ENCODE results near the gene AKT2. TPM values are rescaled to one million over a fixed set of nuclear protein-coding genes. Genes with fewer than 3 reads are reported as not detected.

The AKT2 gene
- total and polyA plus RNA-seq, 10 of the 15 experiments (the other 5 are each of a cell fraction or from before 2014, with no cell fraction given) = 1.0 to 185 (median 71.5) TPM

DNA sequence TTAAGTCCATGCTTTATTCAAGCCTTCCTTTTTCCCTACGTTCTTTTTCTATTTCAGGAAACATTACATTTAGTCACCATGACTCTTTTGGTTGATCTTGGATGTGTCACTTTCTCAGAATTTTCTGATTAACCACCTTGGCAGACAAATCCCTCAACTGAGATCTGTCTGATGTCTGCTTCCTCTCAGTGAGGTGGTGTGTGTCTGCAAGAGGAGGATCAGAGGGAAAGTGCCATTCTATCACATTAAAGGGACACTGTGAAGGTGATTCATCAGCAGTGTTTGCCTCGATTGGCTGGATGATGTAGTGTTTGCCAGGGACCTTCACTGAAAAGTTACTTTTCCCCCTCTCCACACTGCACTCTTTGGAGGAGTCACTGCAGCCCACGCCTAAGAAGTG, 55.7 kb downstream of the AKT2 start:
- H2AFZ ChIP-seq (ENCODE audit: control insufficient read depth, low read depth, low read length) = no peak overlapping the region
- WGBS (ENCODE audit: insufficient coverage, insufficient replicate concordance, low lambda C conversion rate, missing lambda C conversion rate) = 3% methylated on average over 3 of the region's 3 CpGs
- H3K27me3 ChIP-seq (replicated peaks in 1 of 2; ENCODE audit: control insufficient read depth in 2 of 2, insufficient read depth in 2 of 2, low read length in 1 of 2) = peaks cover 1 to 12% of the 10 kb centered on the region in 2 experiments; a peak in 3 of 4 replicates
- no peaks in the 10 kb centered on the region for H3K4me1 ChIP-seq (ENCODE audit: control insufficient read depth, insufficient read depth, low read length)
- in situ Hi-C loops (cut with MboI) (no loop called here), intact Hi-C loops (cut with micrococcal nuclease; ENCODE audit: unreplicated experiment) (no loop called here)
- DNase-seq (ENCODE audit: low read depth, low spot score) (no peak), FAIRE-seq (no peak), ATAC-seq (no peak)
- ChIA-PET CTCF (no interaction called here), RAD21 (ENCODE audit: unreplicated experiment) (no interaction called here), SMC1A (ENCODE audit: uncharacterized antibody, unreplicated experiment) (interaction anchor here (1.5 kb wide), 1 partner anchor 64 kb away, joined by 4 read pairs; no protein-coding TSS in a partner anchor), POLR2A (no interaction called here)
- TF ChIP-seq, protein P1, sequence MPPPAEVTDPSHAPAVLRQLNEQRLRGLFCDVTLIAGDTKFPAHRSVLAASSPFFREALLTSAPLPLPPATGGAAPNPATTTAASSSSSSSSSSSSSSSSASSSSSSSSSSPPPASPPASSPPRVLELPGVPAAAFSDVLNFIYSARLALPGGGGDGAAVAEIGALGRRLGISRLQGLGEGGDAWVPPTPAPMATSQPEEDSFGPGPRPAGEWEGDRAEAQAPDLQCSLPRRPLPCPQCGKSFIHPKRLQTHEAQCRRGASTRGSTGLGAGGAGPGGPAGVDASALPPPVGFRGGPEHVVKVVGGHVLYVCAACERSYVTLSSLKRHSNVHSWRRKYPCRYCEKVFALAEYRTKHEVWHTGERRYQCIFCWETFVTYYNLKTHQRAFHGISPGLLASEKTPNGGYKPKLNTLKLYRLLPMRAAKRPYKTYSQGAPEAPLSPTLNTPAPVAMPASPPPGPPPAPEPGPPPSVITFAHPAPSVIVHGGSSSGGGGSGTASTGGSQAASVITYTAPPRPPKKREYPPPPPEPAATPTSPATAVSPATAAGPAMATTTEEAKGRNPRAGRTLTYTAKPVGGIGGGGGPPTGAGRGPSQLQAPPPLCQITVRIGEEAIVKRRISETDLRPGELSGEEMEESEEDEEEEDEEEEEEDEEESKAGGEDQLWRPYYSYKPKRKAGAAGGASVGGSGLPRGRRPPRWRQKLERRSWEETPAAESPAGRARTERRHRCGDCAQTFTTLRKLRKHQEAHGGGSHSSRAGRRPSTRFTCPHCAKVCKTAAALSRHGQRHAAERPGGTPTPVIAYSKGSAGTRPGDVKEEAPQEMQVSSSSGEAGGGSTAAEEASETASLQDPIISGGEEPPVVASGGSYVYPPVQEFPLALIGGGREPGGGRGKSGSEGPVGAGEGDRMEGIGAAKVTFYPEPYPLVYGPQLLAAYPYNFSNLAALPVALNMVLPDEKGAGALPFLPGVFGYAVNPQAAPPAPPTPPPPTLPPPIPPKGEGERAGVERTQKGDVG (CRISPR knock-in tag; IDR thresholded peaks at IDR 0.05) = no peak
- TF ChIP-seq, protein P2, sequence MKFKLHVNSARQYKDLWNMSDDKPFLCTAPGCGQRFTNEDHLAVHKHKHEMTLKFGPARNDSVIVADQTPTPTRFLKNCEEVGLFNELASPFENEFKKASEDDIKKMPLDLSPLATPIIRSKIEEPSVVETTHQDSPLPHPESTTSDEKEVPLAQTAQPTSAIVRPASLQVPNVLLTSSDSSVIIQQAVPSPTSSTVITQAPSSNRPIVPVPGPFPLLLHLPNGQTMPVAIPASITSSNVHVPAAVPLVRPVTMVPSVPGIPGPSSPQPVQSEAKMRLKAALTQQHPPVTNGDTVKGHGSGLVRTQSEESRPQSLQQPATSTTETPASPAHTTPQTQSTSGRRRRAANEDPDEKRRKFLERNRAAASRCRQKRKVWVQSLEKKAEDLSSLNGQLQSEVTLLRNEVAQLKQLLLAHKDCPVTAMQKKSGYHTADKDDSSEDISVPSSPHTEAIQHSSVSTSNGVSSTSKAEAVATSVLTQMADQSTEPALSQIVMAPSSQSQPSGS (IDR thresholded peaks at IDR 0.05; ENCODE audit: low read length) = no peak
- TF ChIP-seq MTA3 (IDR thresholded peaks at IDR 0.05; ENCODE audit: borderline replicate concordance, low read length) (0 out of 2 replicates have a peak, but pooled peaks have one; percentile 14), BMI1 (IDR thresholded peaks at IDR 0.05; ENCODE audit: borderline replicate concordance) (no peak)
- BruUV-seq (replicated peaks) = no TSS peak
- H3K36me3 ChIP-seq (ENCODE audit: control insufficient read depth in 2 of 2, insufficient read depth in 2 of 2, low read length in 1 of 2) = peaks cover 0 to 4% of the 10 kb centered on the region in 2 experiments; a peak in 1 of 4 replicates
- no peak overlapping the region for H3K4me3 ChIP-seq
- no peak overlapping the region for H3K27ac ChIP-seq (ENCODE audit: control insufficient read depth, insufficient read depth)
- no peak overlapping the region for H3K9ac ChIP-seq (ENCODE audit: control insufficient read depth, insufficient read depth, low read length)
- H3K4me2 ChIP-seq (ENCODE audit: control insufficient read depth, insufficient read depth) = no peak overlapping the region
- no peaks in the 10 kb centered on the region for H4K20me1 ChIP-seq (ENCODE audit: control insufficient read depth, insufficient read depth)
- no peaks in the 10 kb centered on the region for H3K79me2 ChIP-seq (ENCODE audit: control insufficient read depth, insufficient read depth, low read length)
- no peaks in the 10 kb centered on the region for H3K9me3 ChIP-seq (replicated peaks; ENCODE audit: control insufficient read depth, insufficient read depth, low read length)

All from GM12878 (cell line).